DOHH2 (cell line): ENCODE data around the gene HAPSTR1.

ENCODE experiments used
- H3F3A ChIP-seq: fragments of 200-600 bp; sonication (generic), shearing (Covaris generic); 2 replicates; pipeline ENCODE4 v1.6.0; 2016; ENCODE audit warnings: antibody characterized with exemption, mild to moderate bottlenecking; ENCODE audit not compliant: control insufficient read depth, insufficient read depth
- H3K27ac ChIP-seq: fragments of 200-600 bp; sonication (generic); 2 replicates; pipeline ENCODE4 v1.5.1; 2014; ENCODE audit warnings: low read depth, mild to moderate bottlenecking, low read length, moderate library complexity
- H3K27me3 ChIP-seq: fragments of 200-600 bp; sonication (generic); 2 replicates; pipeline ENCODE4 v1.6.1; 2014; ENCODE audit warnings: mild to moderate bottlenecking, low read length, mixed read lengths; ENCODE audit not compliant: control insufficient read depth
- H3K36me3 ChIP-seq: fragments of 200-600 bp; sonication (generic); 2 replicates; pipeline ENCODE4 v1.6.1; 2014; ENCODE audit warnings: mild to moderate bottlenecking, low read length, moderate library complexity, mixed read lengths; ENCODE audit not compliant: control insufficient read depth
- H3K4me1 ChIP-seq: fragments of 200-600 bp; sonication (generic); 2 replicates; pipeline ENCODE4 v1.6.1; 2014; ENCODE audit warnings: mild to moderate bottlenecking, low read length, mixed read lengths; ENCODE audit not compliant: control insufficient read depth
- H3K4me2 ChIP-seq: fragments of 200-600 bp; sonication (generic); 2 replicates; pipeline ENCODE4 v1.6.0; 2014; ENCODE audit warnings: mild to moderate bottlenecking, low read length, moderate library complexity
- H3K4me3 ChIP-seq: fragments of 200-600 bp; sonication (generic); 2 replicates; pipeline ENCODE4 v1.5.1; 2014; ENCODE audit warnings: mild to moderate bottlenecking, low read length, mixed read lengths
- H3K79me2 ChIP-seq: fragments of 200-600 bp; sonication (generic); 2 replicates; pipeline ENCODE4 v1.6.1; 2014; ENCODE audit warnings: mild to moderate bottlenecking, low read length, mixed read lengths; ENCODE audit not compliant: control insufficient read depth
- H3K9me2 ChIP-seq: fragments of 200-600 bp; sonication (generic); replicated peaks from 2 replicates; pipeline ENCODE4 v1.6.1; 2014; ENCODE audit warnings: mild to moderate bottlenecking, low read length, mixed read lengths; ENCODE audit not compliant: control insufficient read depth
- H3K9me3 ChIP-seq: fragments of 200-600 bp; sonication (generic); 2 replicates; pipeline ENCODE4 v1.6.1; 2014; ENCODE audit warnings: antibody characterized with exemption, low read length, mixed read lengths; ENCODE audit not compliant: control insufficient read depth, insufficient read depth
- H4K20me1 ChIP-seq: fragments of 200-600 bp; sonication (generic); 2 replicates; pipeline ENCODE4 v1.6.0; 2014; ENCODE audit warnings: low read depth, mild to moderate bottlenecking, antibody characterized with exemption, low read length, moderate library complexity; ENCODE audit not compliant: control insufficient read depth, insufficient read depth
- CTCF ChIP-seq: fragments of 200-600 bp; sonication (generic); IDR thresholded peaks from one replicate; pipeline ENCODE4 v1.5.1; 2014; ENCODE audit warnings: antibody characterized with exemption, mild to moderate bottlenecking, low read depth, low read length; ENCODE audit not compliant: poor library complexity, severe bottlenecking
- EZH2phosphoT487 ChIP-seq: fragments of 200-600 bp; sonication (generic); IDR thresholded peaks from 2 replicates; pipeline ENCODE4 v1.6.1; 2017; ENCODE audit warnings: borderline replicate concordance, mild to moderate bottlenecking, antibody characterized with exemption, low read length, moderate library complexity, mixed read lengths

HAPSTR1 gene

DNA sequence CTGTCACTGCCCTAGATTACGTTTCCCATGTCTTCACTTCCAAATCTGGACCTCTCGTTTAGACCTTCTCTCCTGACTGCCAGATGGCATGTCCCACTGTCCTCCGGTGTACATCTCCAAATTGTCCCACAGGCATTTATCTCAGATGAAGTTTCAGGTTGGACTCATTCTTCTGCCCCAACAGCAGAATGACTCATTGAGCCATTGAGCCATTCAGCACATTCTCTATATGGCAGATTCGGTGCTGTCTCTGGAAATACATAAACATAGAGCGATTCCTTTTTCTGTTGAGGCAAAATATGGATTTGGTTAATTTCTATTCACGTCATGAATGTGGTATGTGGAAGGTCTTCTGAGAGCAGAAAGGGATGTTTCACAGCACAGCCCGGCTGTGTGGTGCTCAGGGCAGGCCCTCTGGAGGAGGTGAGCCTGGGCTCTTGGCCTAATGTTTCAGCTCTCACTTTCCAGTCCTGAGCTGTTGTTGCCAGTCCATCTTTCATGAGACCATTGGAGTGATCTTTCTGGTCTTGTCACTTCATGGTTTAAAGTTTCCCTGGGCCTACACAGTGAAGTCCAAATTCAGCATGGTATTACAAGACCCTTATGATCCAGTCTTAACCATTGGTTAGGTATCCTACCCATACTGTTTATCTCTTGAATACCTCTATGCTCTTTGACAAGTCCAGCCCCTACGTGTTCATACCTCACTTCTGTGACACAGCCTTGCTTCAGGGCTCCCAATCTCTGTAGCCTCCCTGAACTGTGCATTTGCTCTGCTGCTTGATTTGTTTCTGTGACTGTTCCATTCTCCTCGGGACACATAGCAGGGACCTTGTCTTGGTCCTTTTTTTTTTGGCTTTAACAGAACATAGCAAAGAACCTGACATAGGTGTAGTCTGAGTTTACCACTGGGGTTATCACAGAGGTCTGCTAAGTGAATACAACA, 15.9 kb downstream of the HAPSTR1 start:
- Histone ChIP-seq H3K4me3 (no peak overlapping the region), H4K20me1 (peaks cover 46% of the 10 kb centered on the region), H3K4me1 (peaks cover 7% of the 10 kb centered on the region; the same call in 1 of the 2 replicates), H3K27me3 (no peaks in the 10 kb centered on the region), H3K9me3 (no peaks in the 10 kb centered on the region), H3K4me2 (no peak overlapping the region), H3K36me3 (peaks cover 100% of the 10 kb centered on the region), H3K9me2 (no peaks in the 10 kb centered on the region), H3K79me2 (peaks cover 100% of the 10 kb centered on the region), H3K27ac (no peak overlapping the region), H3F3A (no peaks in the 10 kb centered on the region)
- TF ChIP-seq EZH2phosphoT487: no peak
- no peak for TF ChIP-seq CTCF

GRCh38 chr16:9109255-9109654, 17.8 kb downstream of the HAPSTR1 start:
- no peak for TF ChIP-seq CTCF
- TF ChIP-seq EZH2phosphoT487: no peak
- H3K9me3 ChIP-seq: no peaks in the 10 kb centered on the region
- no peak overlapping the region; the same call in 1 of the 2 replicates for H3K4me2 ChIP-seq
- no peaks in the 10 kb centered on the region for H3F3A ChIP-seq
- peaks cover 100% of the 10 kb centered on the region for H3K79me2 ChIP-seq
- H3K4me3 ChIP-seq: no peak overlapping the region
- peaks cover 12% of the 10 kb centered on the region; the same call in 1 of the 2 replicates for H3K4me1 ChIP-seq
- no peaks in the 10 kb centered on the region for H3K9me2 ChIP-seq
- peaks cover 99% of the 10 kb centered on the region for H3K36me3 ChIP-seq
- H3K27me3 ChIP-seq: no peaks in the 10 kb centered on the region
- H4K20me1 ChIP-seq: peaks cover 53% of the 10 kb centered on the region
- no peak overlapping the region for H3K27ac ChIP-seq

DNA sequence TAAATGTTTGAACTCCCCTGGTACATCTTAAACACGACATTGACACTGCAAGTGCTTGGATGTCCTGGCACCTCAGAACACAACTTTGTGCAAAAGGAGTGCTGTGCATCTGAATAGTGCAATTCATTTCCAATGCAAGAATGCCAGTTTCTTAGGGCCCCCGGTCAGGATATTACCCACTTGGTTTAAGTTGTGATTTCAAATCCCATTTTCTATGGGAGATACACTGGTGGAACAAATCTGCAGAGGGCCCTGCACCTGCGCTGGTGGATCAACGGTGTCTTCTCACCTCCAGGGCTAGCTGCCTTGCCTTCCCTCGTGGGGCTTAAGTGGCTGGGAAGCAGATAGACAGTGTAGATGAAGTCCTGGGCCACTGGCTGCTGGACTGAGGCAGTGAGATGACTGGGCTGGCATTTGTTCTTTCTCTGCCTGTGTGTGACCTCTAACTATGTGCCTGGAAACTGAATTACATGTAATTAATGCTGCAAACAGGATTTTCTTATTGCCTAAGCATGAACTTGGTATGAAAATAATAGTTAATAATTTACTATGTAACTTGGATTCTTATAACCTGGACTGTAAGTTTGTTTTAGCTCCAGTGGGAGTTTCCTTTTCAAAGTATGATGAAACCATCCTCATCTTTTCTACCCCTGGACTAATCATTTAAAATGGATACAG, 20.9 kb downstream of the HAPSTR1 start:
- no peaks in the 10 kb centered on the region for H3K9me2 ChIP-seq
- H3K4me3 ChIP-seq: no peak overlapping the region
- H3K4me2 ChIP-seq: no peak overlapping the region
- H3K4me1 ChIP-seq: peaks cover 20% of the 10 kb centered on the region
- H4K20me1 ChIP-seq: peaks cover 49% of the 10 kb centered on the region
- peaks cover 100% of the 10 kb centered on the region for H3K79me2 ChIP-seq
- peaks cover 99% of the 10 kb centered on the region for H3K36me3 ChIP-seq
- H3F3A ChIP-seq: no peaks in the 10 kb centered on the region; the same call in 1 of the 2 replicates
- TF ChIP-seq EZH2phosphoT487 (no peak), CTCF (no peak)
- no peaks in the 10 kb centered on the region for H3K9me3 ChIP-seq
- no peaks in the 10 kb centered on the region for H3K27me3 ChIP-seq
- no peak overlapping the region for H3K27ac ChIP-seq
